Loucy (cell line): ENCODE data around the gene SPEF2.

Experiments
- H2AFZ ChIP-seq: fragments of 200-600 bp; sonication (generic); 2 replicates; pipeline ENCODE4 v1.6.0; 2016; ENCODE audit warnings: antibody characterized with exemption, mild to moderate bottlenecking, low read length, moderate library complexity
- H3F3A ChIP-seq: fragments of 200-600 bp; 2 replicates; pipeline ENCODE4 v1.6.0; 2016; ENCODE audit warnings: antibody characterized with exemption, low read depth, mild to moderate bottlenecking
- H3K27me3 ChIP-seq: fragments of 200-600 bp; sonication (generic); 2 replicates; pipeline ENCODE4 v1.6.1; 2014; ENCODE audit warnings: low read length, mild to moderate bottlenecking; ENCODE audit not compliant: insufficient read depth, poor library complexity, severe bottlenecking
- H3K36me3 ChIP-seq: fragments of 200-600 bp; sonication (generic); 2 replicates; pipeline ENCODE4 v1.6.1; 2016; ENCODE audit warnings: low read length; ENCODE audit not compliant: insufficient read depth
- H3K4me1 ChIP-seq: fragments of 200-600 bp; sonication (generic); 2 replicates; pipeline ENCODE4 v1.5.1; 2014; ENCODE audit warnings: low read length, mild to moderate bottlenecking; ENCODE audit not compliant: insufficient read depth, poor library complexity, severe bottlenecking
- H3K4me2 ChIP-seq: fragments of 200-600 bp; sonication (generic); 2 replicates; pipeline ENCODE4 v1.6.0; 2014; ENCODE audit warnings: antibody characterized with exemption, low read length, low read depth, mild to moderate bottlenecking; ENCODE audit not compliant: poor library complexity, severe bottlenecking
- H3K4me3 ChIP-seq: fragments of 200-600 bp; sonication (generic); 2 replicates; pipeline ENCODE4 v1.5.1; 2014; ENCODE audit warnings: low read length, mild to moderate bottlenecking, mixed read lengths; ENCODE audit not compliant: poor library complexity, severe bottlenecking
- H3K79me2 ChIP-seq: fragments of 200-600 bp; sonication (generic); 2 replicates; pipeline ENCODE4 v1.6.1; 2014; ENCODE audit warnings: low read length; ENCODE audit not compliant: insufficient read depth
- H3K9ac ChIP-seq: fragments of 200-600 bp; sonication (generic); 2 replicates; pipeline ENCODE4 v1.6.0; 2014; ENCODE audit warnings: mild to moderate bottlenecking, low read depth, low read length, moderate library complexity; ENCODE audit not compliant: poor library complexity, severe bottlenecking
- H3K9me2 ChIP-seq: fragments of 200-600 bp; sonication (generic); replicated peaks from 2 replicates; pipeline ENCODE4 v1.6.1; 2016; ENCODE audit warnings: low read depth, low read length, mixed read lengths
- H3K9me3 ChIP-seq: fragments of 200-600 bp; sonication (generic); 2 replicates; pipeline ENCODE4 v1.6.1; 2014; ENCODE audit warnings: mild to moderate bottlenecking, antibody characterized with exemption, low read length, low read depth; ENCODE audit not compliant: insufficient read depth
- H4K20me1 ChIP-seq: fragments of 200-600 bp; sonication (generic); 2 replicates; pipeline ENCODE4 v1.6.0; 2014; ENCODE audit warnings: antibody characterized with exemption, low read length, mild to moderate bottlenecking; ENCODE audit not compliant: insufficient read depth, poor library complexity, severe bottlenecking
- CTCF ChIP-seq: fragments of 200-600 bp; sonication (generic); conservative IDR thresholded peaks from 2 replicates; pipeline ENCODE4 v1.5.1; 2014; ENCODE audit warnings: mild to moderate bottlenecking, antibody characterized with exemption, low read length
- EZH2phosphoT487 ChIP-seq: fragments of 200-600 bp; IDR thresholded peaks from 2 replicates; pipeline ENCODE4 v1.6.1; 2018; ENCODE audit warnings: antibody characterized with exemption, mild to moderate bottlenecking, moderate library complexity, borderline replicate concordance

SPEF2 gene

GRCh38 chr5:35618781-35619180 is 1.1 kb downstream of the SPEF2 start:
- Histone ChIP-seq H3K36me3 (no peaks in the 10 kb centered on the region), H3K4me1 (no peaks in the 10 kb centered on the region), H3K9me2 (no peaks in the 10 kb centered on the region), H3K4me2 (no peak overlapping the region), H2AFZ (no peak overlapping the region), H3F3A (no peaks in the 10 kb centered on the region), H4K20me1 (no peaks in the 10 kb centered on the region), H3K9ac (no peak overlapping the region), H3K4me3 (no peak overlapping the region), H3K9me3 (no peaks in the 10 kb centered on the region), H3K27me3 (no peaks in the 10 kb centered on the region), H3K79me2 (no peaks in the 10 kb centered on the region)
- TF ChIP-seq EZH2phosphoT487, result no peak
- TF ChIP-seq CTCF, result no peak

GRCh38 chr5:35622974-35623373 is 5.3 kb downstream of the SPEF2 start:
- no peaks in the 10 kb centered on the region for H3K9me2 ChIP-seq
- H3K27me3 ChIP-seq, result no peaks in the 10 kb centered on the region
- H3K4me1 ChIP-seq, result no peaks in the 10 kb centered on the region
- TF ChIP-seq CTCF (no peak), EZH2phosphoT487 (no peak)
- H3K9me3 ChIP-seq, result no peaks in the 10 kb centered on the region
- H4K20me1 ChIP-seq, result no peaks in the 10 kb centered on the region
- no peaks in the 10 kb centered on the region for H3F3A ChIP-seq
- H3K79me2 ChIP-seq, result no peaks in the 10 kb centered on the region
- H3K4me3 ChIP-seq, result no peak overlapping the region
- H2AFZ ChIP-seq, result no peak overlapping the region
- no peak overlapping the region for H3K9ac ChIP-seq
- no peaks in the 10 kb centered on the region for H3K36me3 ChIP-seq
- no peak overlapping the region for H3K4me2 ChIP-seq

- TF ChIP-seq CTCF (no peak), EZH2phosphoT487 (no peak)
- Histone ChIP-seq H3K27me3 (no peaks in the 10 kb centered on the region), H4K20me1 (no peaks in the 10 kb centered on the region), H2AFZ (no peak overlapping the region), H3K79me2 (no peaks in the 10 kb centered on the region), H3K36me3 (no peaks in the 10 kb centered on the region), H3K4me3 (no peak overlapping the region), H3F3A (no peaks in the 10 kb centered on the region), H3K9me3 (no peaks in the 10 kb centered on the region), H3K4me2 (no peak overlapping the region), H3K9me2 (no peaks in the 10 kb centered on the region), H3K4me1 (no peaks in the 10 kb centered on the region), H3K9ac (no peak overlapping the region)
Observed at GRCh38 chr5:35623991-35624390, 6.3 kb downstream of the SPEF2 start.
